GM21423 (cell line): ENCODE data around the gene NAA25.
"Not testable (repeated sequence)": the region's sequence is repeated elsewhere in the genome, so short reads cannot be mapped to it uniquely, and the experiment has no call there.

Experiments
- ATAC-seq: cut with Tn5 transposase; IDR thresholded peaks from one replicate; pipeline ENCODE4 v1.9.1; 2021; ENCODE audit warnings: mild to moderate bottlenecking, moderate library complexity; ENCODE audit not compliant: unreplicated experiment

The NAA25 gene

DNA sequence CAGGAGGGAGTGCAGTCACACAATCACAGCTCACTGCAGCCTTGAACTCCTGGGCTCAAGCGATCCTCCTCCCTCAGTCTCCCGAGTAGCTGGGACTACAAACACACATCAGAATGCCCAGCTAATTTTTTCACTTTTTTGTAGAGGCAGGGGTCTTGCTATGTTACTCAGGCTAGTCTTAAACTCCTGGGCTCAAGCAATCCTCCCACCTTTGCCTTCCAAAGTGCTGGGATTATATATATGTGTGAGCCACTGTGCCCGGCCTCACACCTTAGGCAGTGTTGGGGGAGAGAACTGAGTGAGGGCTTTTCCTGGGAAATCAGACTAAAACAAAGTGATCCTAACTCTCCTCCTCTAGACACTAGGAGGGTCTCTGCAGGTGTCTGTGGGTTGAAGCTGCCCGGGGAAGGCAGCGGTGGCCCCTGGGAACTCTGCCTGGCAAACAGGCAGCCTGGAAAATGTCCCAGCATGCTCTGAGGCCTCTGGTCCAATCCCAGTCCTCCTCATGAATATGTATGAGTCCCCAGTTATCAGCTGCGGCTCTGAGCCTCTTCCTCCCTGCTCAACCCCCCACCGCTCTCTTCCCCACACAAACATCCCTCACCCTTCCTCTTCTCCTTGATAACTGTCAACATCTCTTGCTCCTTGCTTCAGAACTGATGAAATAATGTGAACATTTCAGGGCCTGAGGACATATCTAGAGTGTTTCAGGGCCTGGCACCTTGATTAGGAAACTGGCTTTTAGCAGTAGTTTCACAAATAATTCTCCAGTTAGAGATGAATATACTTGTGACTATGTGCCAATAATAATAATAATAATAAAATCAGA, 7.9 kb upstream of the NAA25 start:
- ATAC-seq, result no peak

DNA sequence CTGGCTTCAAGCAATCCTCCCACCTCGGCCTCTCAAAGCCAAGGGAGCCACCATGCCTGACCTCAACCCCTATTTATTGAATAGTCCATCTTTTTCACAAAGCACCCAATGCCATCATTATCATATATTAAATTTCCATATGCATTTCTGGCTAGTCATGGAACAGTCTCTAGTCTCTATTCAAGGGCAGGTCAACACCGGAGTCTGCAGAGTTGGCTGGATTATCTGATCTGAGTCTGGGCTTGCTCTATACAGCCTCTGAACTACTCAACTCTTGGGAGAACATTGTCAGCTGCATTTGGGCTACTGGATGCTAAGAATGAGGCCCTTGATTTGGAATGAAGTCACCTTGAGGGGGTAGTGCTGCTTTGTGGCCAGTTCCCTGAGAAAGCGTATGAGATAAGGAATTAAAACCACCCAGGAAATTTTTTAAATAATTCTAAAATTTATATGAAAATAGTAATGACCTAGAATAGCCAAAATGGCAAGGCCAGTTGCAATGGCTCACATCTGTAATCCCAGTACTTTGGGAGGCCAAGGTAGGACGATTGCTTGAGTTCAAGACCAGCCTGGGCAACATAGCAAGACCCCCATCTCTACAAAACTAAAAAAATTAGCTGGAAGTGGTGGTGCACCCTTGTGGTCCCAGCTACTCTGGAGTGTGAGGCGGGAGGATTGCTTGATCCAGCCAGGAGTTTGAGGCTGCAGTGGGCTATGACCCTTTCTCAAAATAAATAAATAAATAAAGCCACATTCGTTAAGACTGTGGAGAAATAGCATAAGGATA, 6.9 kb upstream of the NAA25 start:
- ATAC-seq, result no peak

DNA sequence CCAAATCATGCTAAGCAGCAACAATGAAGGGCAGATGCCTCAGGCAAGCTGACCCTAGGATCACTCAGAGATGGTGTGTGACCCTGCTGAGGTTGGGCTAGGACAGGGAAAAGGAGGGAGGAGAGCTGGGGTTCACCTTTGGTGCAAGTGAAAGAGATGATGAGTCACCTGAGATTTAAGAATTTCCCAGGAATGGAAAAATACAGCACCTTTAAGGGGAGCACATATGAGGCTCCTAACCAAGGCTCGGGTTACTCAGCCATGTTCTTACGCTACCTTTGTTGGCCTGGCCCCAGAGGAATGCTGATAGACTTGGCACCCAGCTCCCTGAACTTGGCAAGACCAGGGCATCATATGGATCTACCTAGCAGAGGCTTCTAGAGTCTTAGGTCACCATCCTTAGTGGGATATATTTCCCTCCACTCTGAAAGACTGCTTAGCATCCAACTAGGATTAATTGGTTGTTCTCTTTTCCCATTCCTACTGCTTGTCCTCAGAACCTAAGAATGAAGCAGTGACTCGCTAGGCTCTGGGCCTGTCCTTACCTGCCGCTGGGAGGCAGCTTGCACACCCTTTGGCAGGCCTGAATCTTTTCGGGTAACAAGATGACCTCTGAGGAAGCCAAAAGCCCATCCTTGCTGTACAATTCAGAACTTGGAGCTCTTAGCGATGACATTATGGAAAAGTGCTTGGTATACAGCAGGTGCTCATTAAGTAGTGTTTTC, 4.0 kb upstream of the NAA25 start:
- no peak for ATAC-seq

DNA sequence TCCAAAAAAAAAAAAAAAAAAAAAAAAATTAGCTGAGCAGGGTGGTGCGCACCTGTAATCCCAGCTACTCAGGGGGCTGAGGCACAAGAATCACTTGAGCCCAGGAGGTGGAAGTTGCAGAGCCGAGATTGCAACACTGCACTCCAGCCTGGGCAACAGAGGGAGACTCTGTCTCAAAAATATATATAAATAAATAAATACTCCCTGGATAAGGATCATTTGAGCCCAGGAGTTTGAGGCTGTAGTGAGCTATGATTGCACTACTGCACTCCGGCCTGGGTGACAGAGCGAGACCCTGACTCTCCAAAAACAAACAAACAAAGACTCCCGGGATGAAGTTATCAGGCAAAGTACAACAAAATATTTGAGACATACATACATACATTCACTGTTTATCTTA, 3.3 kb upstream of the NAA25 start:
- no peak for ATAC-seq

DNA sequence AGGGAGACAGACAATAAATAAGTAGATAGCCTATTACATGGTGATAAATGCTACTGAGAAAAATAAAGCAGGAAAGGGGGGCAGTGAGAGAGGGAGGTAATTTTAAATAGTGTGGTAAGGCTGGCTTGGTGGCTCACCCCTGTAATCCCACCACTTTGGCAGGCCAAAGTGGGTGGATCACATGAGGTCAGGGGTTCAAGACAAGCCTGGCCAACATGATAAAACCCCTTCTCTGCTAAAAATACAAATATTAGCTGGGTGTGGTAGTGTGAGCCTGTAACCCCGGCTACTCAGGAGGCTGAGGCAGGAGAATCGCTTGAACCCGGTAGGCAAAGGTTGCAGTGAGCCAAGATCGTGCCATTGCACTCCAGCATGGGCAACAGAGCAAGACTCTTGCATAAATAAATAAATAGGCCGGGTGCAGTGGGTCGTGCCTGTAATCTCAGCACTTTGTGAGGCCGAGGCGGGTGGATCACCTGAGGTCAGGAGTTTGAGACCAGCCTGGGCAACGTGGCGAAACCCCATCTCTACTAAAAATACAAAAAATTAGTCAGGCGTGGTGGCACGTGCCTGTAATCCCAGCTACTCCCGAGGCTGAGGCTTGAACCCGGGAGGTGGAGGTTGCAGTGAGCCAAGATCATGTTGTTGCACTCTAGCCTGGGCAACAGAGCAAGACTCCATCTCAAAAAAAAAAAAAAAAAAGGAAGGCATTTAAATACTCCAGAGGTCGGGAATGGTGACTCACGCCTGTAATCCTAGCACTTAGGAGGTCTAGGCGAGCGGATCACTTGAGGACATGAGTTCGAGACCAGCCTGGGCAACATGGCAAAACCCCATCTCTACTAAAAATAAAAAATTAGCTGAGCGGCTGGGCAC, 2.4 kb upstream of the NAA25 start:
- not testable (repeated sequence) for ATAC-seq

DNA sequence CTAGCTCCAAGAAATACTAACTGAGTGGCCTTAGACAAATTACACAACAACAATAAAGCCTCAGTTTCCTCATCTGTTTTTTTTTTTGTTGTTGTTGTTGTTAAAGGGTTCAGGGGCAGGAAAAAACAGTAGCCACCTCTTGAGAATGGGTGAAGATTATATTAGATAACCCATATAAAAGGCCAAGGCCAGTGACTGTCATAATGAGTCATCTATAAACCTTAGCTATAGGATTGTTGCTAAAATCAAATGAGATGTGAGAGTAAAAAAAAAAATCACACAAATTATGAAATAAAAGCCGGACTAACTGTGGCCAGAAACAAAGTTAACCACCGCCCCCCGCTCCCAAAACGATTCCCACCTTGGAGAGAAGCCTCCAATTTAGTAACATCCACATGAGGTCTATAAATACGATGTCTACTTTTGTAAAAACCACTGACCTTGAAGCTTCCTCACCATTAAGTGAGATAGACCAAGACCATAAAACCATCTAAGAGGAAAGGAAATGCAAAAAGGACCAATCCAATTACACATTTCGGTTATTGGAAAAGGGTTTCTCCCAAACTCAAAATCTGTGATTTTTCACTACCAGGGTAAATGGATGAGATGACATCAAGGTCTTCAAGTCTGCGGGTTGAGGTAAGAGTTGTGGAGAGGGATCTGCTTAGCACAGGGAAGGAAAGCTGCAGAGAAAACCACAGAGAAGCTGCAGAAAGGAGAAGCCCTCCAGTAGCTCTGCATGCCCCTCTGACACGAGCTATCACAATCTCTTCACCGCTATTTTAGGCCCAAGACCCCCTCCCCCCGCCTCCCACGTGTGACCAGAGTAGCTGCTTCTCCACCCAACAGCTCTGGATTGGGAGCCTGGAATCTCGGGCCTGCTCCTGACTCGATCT, 1.0 kb downstream of the NAA25 start:
- ATAC-seq, result no peak

DNA sequence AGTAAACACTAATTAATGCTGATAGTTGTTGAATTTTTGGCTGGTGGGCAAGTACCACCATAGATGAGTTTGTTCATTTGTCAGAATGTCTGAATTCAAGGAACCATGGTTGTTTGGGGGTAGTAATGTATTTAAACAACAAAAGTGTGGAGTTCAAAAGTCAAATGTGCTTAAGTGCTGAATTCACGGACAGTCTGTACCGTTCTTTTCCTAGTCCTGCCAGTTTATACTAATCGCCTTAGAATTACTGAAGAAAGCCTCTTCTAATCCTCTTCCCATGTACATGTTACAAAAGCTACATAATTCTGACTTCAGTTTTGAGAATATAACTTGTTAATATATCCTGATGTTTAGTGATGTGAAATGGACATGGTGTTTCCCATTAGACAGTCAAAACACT, 2.7 kb downstream of the NAA25 start:
- no peak for ATAC-seq

DNA sequence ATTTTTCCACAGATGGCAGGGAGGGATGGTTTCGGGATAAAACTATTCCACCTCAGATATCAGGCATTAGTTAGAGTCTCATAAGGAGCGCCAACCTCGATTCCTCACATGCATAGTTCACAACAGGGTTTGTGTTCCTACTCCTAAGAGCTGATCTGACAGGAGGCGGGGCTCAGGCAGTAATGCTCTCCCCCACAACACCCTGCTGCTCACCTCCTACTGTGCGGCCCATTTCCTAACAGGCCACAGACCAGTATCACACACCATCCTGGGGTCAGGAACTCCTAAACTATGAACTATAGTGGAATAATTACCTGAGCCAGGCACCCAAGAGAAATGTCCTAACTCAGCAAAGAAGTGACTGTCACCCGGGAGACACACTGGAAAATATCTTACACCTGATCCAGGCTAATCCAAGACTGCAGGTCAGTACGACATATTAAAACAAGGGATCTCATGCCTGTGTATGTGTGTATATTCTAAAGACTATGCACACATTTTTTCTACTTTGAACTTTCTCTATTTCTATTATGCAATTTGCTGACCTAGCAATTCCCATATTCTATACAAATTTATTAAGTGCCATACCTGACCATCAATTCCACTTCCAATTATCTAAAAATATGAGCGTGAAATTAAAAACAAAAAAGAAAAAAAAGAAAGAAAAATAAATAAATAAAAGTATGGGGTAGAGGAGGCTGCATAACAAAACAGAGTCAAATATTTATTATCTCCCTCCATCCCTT, 4.7 kb downstream of the NAA25 start:
- ATAC-seq, result no peak

DNA sequence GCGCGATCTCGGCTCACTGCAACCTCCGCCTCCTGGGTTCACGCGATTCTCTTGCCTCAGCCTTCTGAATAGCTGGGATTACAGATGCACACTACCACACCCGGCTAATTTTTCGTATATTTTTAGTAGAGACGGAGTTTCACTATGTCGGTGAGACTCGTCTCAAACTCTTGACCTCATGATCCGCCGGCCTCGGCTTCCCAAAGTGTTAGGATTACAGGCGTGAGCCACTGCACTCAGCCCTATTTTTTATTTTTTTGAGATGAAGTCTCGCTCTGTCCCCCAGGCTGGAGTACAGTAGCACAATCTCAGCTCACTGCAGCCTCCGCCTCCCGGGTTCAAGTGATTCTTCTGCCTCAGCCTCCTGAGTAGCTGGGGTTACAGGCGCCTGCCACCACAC, 5.8 kb downstream of the NAA25 start:
- ATAC-seq, result not testable (repeated sequence)

DNA sequence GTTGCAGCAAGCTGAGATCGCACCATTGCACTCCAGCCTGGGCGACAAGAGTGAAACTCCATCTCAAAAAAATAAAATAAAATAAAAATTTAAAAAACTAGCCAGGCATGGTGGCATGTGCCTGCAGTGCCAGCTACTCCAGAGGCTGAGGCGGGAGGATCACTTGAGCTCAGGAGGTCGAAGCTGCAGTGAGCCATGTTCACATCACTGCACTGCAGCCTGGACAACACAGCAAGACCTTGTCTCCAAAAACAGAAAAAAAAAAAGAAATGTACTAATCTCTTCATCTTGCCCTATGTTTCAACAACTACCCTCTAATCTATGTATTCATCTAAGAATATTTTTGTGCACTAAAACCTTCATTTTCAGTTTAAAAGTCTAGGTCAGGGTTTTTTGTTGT, 6.5 kb downstream of the NAA25 start:
- no peak for ATAC-seq

DNA sequence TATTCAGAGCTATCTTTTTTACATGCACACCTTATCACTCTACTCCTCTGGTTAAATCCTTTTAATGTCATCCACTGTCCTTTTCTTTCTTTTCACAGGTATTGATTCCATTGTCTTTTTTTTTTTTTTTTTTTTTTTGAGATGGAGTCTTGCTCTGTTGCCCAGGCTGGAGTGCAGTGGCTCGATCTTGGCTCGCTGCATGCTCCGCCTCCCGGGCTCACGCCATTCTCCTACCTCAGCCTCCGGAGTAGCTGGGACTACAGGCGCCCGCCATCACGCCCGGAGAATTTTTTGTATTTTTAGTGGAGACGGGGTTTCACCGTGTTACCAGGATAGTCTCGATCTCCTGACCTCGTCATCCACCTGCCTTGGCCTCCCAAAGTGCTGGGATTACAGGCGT, 8.1 kb downstream of the NAA25 start:
- ATAC-seq, result not testable (repeated sequence)

DNA sequence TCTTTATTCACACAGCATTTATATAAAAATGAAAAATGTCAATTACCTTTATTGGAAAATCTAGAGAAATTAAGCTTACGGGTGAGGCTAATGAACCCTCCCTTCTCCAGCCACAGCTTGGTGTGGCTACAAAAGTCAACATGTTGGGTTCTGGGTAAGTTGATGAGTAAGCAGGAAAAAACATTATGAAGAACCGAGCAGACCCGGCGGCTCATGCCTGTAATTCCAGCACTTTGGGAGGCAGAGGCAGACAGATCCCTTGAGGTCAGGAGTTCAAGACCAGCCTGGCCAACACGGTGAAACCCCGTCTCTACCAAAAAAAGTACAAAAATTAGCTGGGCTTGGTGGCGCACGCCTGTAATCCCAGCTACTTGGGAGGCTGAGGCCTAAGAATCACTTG, 10.9 kb downstream of the NAA25 start:
- ATAC-seq, result no peak

DNA sequence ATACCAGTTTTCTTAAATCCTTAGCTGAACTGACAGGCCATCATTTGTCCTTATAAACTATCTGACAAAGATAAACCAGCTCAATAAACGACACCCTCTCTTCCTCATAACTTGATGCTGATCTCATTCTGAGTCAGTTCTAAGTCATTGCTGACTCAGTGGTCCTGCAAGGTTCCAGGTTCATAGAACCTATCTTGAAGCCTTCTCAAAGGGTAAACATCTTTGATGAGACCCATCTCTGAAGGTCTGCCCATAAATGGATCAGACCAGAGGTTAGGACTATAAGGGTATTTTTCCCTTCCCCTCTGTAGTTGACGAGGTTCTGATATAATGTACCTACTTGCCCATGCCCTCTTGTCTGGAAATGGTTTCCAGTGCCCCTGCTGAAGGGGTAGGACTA, 11.9 kb downstream of the NAA25 start:
- ATAC-seq, result no peak

DNA sequence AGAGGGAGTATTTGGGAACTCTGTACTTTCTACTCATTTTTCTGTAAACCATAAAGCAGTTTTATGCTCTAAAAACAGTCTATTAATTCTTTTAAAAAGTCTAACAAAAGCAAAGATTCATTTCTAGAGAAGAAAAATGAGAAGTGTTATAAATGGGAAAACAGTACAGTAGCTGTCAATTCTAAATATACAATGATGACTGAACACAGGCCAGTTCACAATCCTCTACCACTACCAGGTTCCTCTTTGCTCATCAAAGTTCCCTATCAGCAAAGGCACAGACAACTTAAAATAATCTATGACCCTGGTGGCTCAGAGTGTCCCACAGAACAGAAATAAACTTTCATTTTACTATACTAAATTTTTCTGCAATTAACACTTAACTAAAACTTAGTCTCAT, 12.5 kb downstream of the NAA25 start:
- ATAC-seq, result peak; percentile 69

DNA sequence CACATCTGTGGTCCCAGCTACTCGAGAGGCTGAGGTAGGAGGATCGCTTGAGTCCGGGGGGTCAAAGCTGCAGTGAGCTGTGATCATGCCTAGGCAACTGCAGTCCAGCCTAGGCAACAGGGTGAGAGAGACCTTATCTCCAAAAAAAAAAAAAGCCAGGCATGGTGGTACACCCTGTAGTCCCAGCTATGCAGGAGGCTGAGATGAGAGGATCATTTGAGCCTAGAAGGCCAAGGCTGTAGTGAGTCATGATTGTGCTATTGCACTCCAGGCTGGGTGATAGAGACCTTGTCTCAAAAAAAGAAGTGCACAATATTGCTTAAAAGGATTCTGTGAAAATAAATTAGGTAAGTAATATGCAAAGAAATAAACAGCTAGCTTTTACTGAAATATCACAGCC, 17.0 kb downstream of the NAA25 start:
- ATAC-seq, result no peak

DNA sequence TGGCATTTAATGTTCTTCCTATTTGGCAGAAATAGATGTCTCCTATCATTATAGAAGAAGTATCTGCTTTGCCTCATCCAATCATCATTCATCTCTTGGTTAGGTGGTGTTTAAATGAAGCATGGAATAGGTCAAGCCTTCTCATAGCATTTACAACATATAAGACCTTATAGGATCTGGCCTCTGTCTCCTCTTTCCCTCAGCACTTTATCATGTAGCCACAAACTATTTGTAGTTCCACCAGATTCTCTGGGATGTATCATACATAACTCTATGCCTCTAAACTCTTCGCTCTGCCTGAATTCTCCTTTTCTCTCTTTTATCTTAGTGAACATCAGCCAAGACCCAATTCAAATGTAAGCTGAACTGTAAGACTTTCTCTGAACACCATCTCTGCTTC, 20.7 kb downstream of the NAA25 start:
- ATAC-seq, result no peak

DNA sequence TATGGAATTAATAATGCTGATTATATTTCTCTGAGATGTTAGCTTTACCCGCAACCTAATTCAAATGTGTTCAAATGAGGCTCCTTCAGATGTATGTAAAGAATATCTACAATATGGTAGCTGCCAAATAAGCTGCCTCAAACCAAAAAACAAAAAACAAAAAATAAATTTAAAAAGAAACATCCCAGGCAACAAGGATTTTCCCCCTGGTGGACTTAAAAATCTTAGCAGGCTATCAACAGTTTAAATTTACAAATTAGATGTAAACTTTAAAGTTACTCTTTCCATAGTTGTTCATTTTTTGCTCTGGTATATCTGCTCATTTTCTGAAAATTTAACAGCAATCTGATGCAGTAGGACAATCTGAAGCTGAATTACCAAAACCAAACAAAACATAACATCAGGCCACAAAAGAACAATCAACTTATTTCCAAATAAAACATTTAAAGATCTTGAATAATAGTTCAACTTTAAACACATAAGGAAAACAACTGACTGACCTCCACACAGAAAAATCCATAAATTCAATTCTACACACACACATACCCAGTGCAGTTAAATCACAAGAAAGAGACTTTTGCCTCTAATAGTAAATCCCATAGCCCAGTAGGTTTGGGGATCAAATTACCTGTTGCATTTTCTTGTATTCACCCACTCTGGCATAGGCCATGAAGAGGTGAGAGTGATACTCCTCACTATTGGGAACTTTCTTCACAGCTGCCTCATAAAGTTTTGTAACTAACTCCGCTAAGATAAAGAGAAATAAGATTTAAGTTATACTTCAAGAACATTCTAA, 21.3 kb downstream of the NAA25 start:
- no peak for ATAC-seq

DNA sequence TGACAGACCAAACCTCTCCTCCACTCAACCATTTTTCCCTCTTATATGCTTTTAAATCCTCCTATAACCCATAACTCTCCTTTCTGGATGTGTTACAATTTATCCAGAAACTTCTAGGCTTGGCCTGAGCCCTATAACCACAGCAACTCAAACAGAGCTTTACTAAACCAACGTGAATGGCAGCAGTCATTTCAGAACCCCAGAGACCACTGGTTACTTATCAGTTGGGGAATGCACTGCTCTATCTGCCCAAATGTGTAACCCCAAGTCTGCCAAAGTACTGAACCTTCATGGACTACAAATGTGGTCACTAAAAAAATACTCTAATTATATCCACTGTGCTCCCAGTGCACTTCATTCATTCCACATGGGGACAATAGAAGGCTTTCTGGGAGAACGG, 42.0 kb downstream of the NAA25 start:
- ATAC-seq, result no peak
